K562 (cell line): Measurements from ENCODE around the gene TBC1D7. TPM values are rescaled to one million over a fixed set of nuclear protein-coding genes. Genes with fewer than 3 reads are reported as not detected.
A peak's percentile ranks its signal among the peaks of the same experiment; 100 is the strongest.

ENCODE experiments used
- BCLAF1 ChIP-seq, 2 experiments: fragments of 450-650 bp in 1 of 2; IDR thresholded peaks; 2 replicates each; pipeline ENCODE4 v1.6.1; 2011 to 2017; ENCODE audit warnings: low read depth in 2 of 2, antibody characterized with exemption in 1 of 2, borderline replicate concordance in 1 of 2, low read length in 1 of 2, mild to moderate bottlenecking in 1 of 2, mixed read lengths in 1 of 2; ENCODE audit not compliant: control insufficient read depth in 1 of 2
- CHD1 ChIP-seq: fragments of 200-600 bp; sonication (generic); IDR thresholded peaks from one replicate; pipeline ENCODE4 v1.6.1; 2012; ENCODE audit warnings: mild to moderate bottlenecking, moderate library complexity, low read length, inconsistent platforms
- DIDO1 ChIP-seq: fragments of 450-650 bp; IDR thresholded peaks from 2 replicates; pipeline ENCODE4 v1.6.1; 2016; ENCODE audit warnings: low read depth, missing biosample characterization, missing genetic modification characterization
- FOXK2 ChIP-seq, 2 experiments: fragments of 450-650 bp; IDR thresholded peaks in 1 of 2; conservative IDR thresholded peaks in 1 of 2; 2 replicates each; pipeline ENCODE4 v1.6.1; 2016; ENCODE audit warnings: low read depth in 2 of 2, mild to moderate bottlenecking in 1 of 2
- FOXP1 ChIP-seq: sonication (generic); formaldehyde crosslinking; IDR thresholded peaks from 2 replicates; pipeline ENCODE4 v1.8.0; 2022; ENCODE audit warnings: mild to moderate bottlenecking, missing genetic modification reagents
- KDM1A ChIP-seq, 2 experiments: fragments of 450-650 bp; IDR thresholded peaks; 2 replicates each; pipeline ENCODE4 v1.6.1; 2016; ENCODE audit warnings: mild to moderate bottlenecking in 2 of 2
- MAFF ChIP-seq: IDR thresholded peaks from 2 replicates; pipeline ENCODE4 v1.6.1; 2012; ENCODE audit warnings: low read length, improper control_type of control experiment
- NKRF ChIP-seq: fragments of 450-650 bp; IDR thresholded peaks from 2 replicates; pipeline ENCODE4 v1.6.1; 2016; ENCODE audit warnings: borderline replicate concordance
- SMAD2 ChIP-seq: fragments of 150-350 bp; IDR thresholded peaks from 2 replicates; pipeline ENCODE4 v1.6.1; 2014; ENCODE audit warnings: low read depth, mild to moderate bottlenecking, low read length
- SMARCB1 ChIP-seq: IDR thresholded peaks from 2 replicates; pipeline ENCODE4 v1.6.1; 2011; ENCODE audit warnings: improper control_type of control experiment, low read depth; ENCODE audit not compliant: insufficient read length
- ZBTB5 ChIP-seq: fragments of 450-650 bp; IDR thresholded peaks from 2 replicates; pipeline ENCODE4 v1.6.1; 2017; ENCODE audit warnings: antibody characterized with exemption
- ZNF408 ChIP-seq: fragments of 250-450 bp; sonication (Bioruptor Pico); IDR thresholded peaks from 2 replicates; pipeline ENCODE4 v1.4.0; 2020; ENCODE audit warnings: low read depth, mild to moderate bottlenecking, moderate library complexity
- ZNF592 ChIP-seq: fragments of 450-650 bp; IDR thresholded peaks from 2 replicates; pipeline ENCODE4 v1.6.1; 2017; ENCODE audit warnings: antibody characterized with exemption, mild to moderate bottlenecking
- ZNF76 ChIP-seq: fragments of 250-450 bp; sonication (Bioruptor Pico); IDR thresholded peaks from 2 replicates; pipeline ENCODE4 v1.4.0; 2020; ENCODE audit warnings: mild to moderate bottlenecking, moderate library complexity, borderline replicate concordance
- ZNF77 ChIP-seq: fragments of 250-450 bp; sonication (Bioruptor Pico); IDR thresholded peaks from 2 replicates; pipeline ENCODE4 v1.5.0; 2020
- polyA plus RNA-seq, 8 experiments: library from polyadenylated mRNA; depleted of rRNA in 4 of 8; stranded (reverse) in 5 of 8; unstranded in 3 of 8; fragments of >200 nt; fragmentation: Nextera tagmentation in 2 of 8; fragmentation: Illumina TruSeq in 1 of 8; extraction: Ambion mirVana in 2 of 8; extraction: Trizol in 1 of 8; gene quantifications; 2 replicates each; pipeline versions ENCODE4 v1.2.1 to v1.2.3, GENCODE V29; 2011 to 2014; ENCODE audit warnings: inconsistent platforms in 1 of 8, missing spikeins in 1 of 8
- total RNA-seq, 7 experiments: library from RNA; depleted of rRNA in 6 of 7; stranded (reverse); fragments of >200 nt in 6 of 7; fragmentation: Illumina TruSeq in 2 of 7; extraction: Trizol in 2 of 7; gene quantifications; 2 replicates each; pipeline versions ENCODE4 v1.2.1 to v1.2.3, GENCODE V29; 2011 to 2021; ENCODE audit warnings: low replicate concordance in 1 of 7

The TBC1D7 gene
- total and polyA plus RNA-seq, 9 of the 15 experiments (the other 6 are each of a cell fraction or from before 2014, with no cell fraction given) = 49.4 to 107 (median 61.1) TPM

GRCh38 chr6:13328076-13328874, at the start of gene TBC1D7 (continued):
- TF ChIP-seq ZNF592 = peak; percentile 80
- no peak for TF ChIP-seq ZNF76 (CRISPR knock-in tag)
- no peak for TF ChIP-seq BCLAF1 (IDR thresholded peaks at IDR 0.05; ENCODE audit: borderline replicate concordance in 1 of 2, control insufficient read depth in 1 of 2, low read depth in 2 of 2, low read length in 1 of 2)
- TF ChIP-seq FOXK2 (conservative IDR thresholded peaks at IDR 0.05 in 1 of 2, IDR thresholded peaks at IDR 0.05 in 1 of 2; ENCODE audit: low read depth in 2 of 2) = peak; percentile 73 to 82; a peak in 3 of 4 replicates
- TF ChIP-seq DIDO1 (tag) = no peak
- no peak; the same call in 1 of the 2 replicates for TF ChIP-seq MAFF
- no peak for TF ChIP-seq ZBTB5
- no peak for TF ChIP-seq ZNF408
- no peak for TF ChIP-seq SMAD2
- no peak for TF ChIP-seq ZNF77
- no peak for TF ChIP-seq FOXP1
- TF ChIP-seq NKRF = peak; percentile 57; the same call in 1 of the 2 replicates
- no peak for TF ChIP-seq SMARCB1
- TF ChIP-seq KDM1A (IDR thresholded peaks at IDR 0.05) = peak; percentile 35 to 45; a peak in 2 of 4 replicates
- no peak for TF ChIP-seq CHD1
